Mesenchymal stem cell (in vitro differentiated cells and primary cell): ENCODE measurements around the gene ZNF263.

ENCODE experiments used
- DNase-seq: peaks from one replicate; pipeline ENCODE4 v3.0.0-alpha.2; 2013
- H2AFZ ChIP-seq: one replicate; pipeline ENCODE4 v1.6.1; 2013; ENCODE audit warnings: low read depth, mild to moderate bottlenecking, control low read depth, inconsistent platforms, low read length, moderate library complexity
- H2AK5ac ChIP-seq: 2 replicates; pipeline ENCODE4 v1.6.1; 2013; ENCODE audit warnings: low read length, moderate library complexity, mild to moderate bottlenecking, inconsistent platforms; ENCODE audit not compliant: severe bottlenecking
- H2BK120ac ChIP-seq: one replicate; pipeline ENCODE4 v1.6.1; 2013; ENCODE audit warnings: low read depth, mild to moderate bottlenecking, inconsistent platforms, low read length, moderate library complexity
- H2BK12ac ChIP-seq, 2 experiments: one replicate each; pipeline ENCODE4 v1.6.1; 2013; ENCODE audit warnings: inconsistent platforms in 2 of 2, low read length in 2 of 2, mild to moderate bottlenecking in 2 of 2, moderate library complexity in 2 of 2, control low read depth in 1 of 2
- H2BK15ac ChIP-seq: one replicate; pipeline ENCODE4 v1.6.1; 2013; ENCODE audit warnings: mild to moderate bottlenecking, low read depth, inconsistent platforms; ENCODE audit not compliant: poor library complexity, severe bottlenecking
- H2BK5ac ChIP-seq: 2 replicates; pipeline ENCODE4 v1.6.1; 2013; ENCODE audit warnings: low read depth, mild to moderate bottlenecking, low read length, control low read depth, inconsistent platforms; ENCODE audit not compliant: poor library complexity, severe bottlenecking
- H3K14ac ChIP-seq, 2 experiments: one replicate each; pipeline ENCODE4 v1.6.1; 2013; ENCODE audit warnings: inconsistent platforms in 2 of 2, low read length in 2 of 2, control low read depth in 1 of 2, mild to moderate bottlenecking in 1 of 2, moderate library complexity in 1 of 2
- H3K18ac ChIP-seq, 2 experiments: one replicate each; pipeline ENCODE4 v1.6.1; 2013; ENCODE audit warnings: inconsistent platforms in 2 of 2, low read length in 2 of 2, control low read depth in 1 of 2, low read depth in 1 of 2, mild to moderate bottlenecking in 1 of 2
- H3K23ac ChIP-seq, 2 experiments: one replicate each; pipeline ENCODE4 v1.6.1; 2013; ENCODE audit warnings: inconsistent platforms in 2 of 2, low read length in 2 of 2, mild to moderate bottlenecking in 2 of 2, moderate library complexity in 2 of 2, control low read depth in 1 of 2
- H3K27ac ChIP-seq: 2 replicates; pipeline ENCODE4 v1.5.1; 2013; ENCODE audit warnings: mild to moderate bottlenecking, moderate library complexity, low read length, control low read depth, inconsistent platforms; ENCODE audit not compliant: poor library complexity, severe bottlenecking
- H3K27me3 ChIP-seq, 2 experiments: 2 replicates each; pipeline versions ENCODE4 v1.6.1 to v1.7.0; 2013; ENCODE audit warnings: low read length in 2 of 2, mild to moderate bottlenecking in 2 of 2, moderate library complexity in 2 of 2, control low read depth in 1 of 2, inconsistent platforms in 1 of 2; ENCODE audit not compliant: control insufficient read depth in 1 of 2, insufficient read depth in 1 of 2
- H3K36me3 ChIP-seq, 2 experiments: 2 replicates each; pipeline versions ENCODE4 v1.6.1 to v1.7.0; 2013; ENCODE audit warnings: low read length in 2 of 2, control low read depth in 1 of 2, inconsistent platforms in 1 of 2, low read depth in 1 of 2, mild to moderate bottlenecking in 1 of 2; ENCODE audit not compliant: insufficient read depth in 2 of 2, control insufficient read depth in 1 of 2
- H3K4ac ChIP-seq, 2 experiments: one replicate each; pipeline ENCODE4 v1.6.1; 2013; ENCODE audit warnings: inconsistent platforms in 2 of 2, low read length in 2 of 2, mild to moderate bottlenecking in 2 of 2, moderate library complexity in 2 of 2, control low read depth in 1 of 2, low read depth in 1 of 2
- H3K4me1 ChIP-seq: 2 replicates; pipeline ENCODE4 v1.6.1; 2013; ENCODE audit warnings: low read depth, low read length, control low read depth; ENCODE audit not compliant: control insufficient read depth, insufficient read depth
- H3K4me2 ChIP-seq: 2 replicates; pipeline ENCODE4 v1.6.1; 2013; ENCODE audit warnings: low read length, mild to moderate bottlenecking, inconsistent platforms; ENCODE audit not compliant: poor library complexity, severe bottlenecking
- H3K4me3 ChIP-seq, 2 experiments: 2 replicates each; pipeline versions ENCODE4 v1.5.1 to v1.7.0; 2013; ENCODE audit warnings: low read length in 2 of 2, mild to moderate bottlenecking in 2 of 2, control low read depth in 1 of 2, low read depth in 1 of 2; ENCODE audit not compliant: insufficient read depth in 1 of 2
- H3K79me1 ChIP-seq: replicated peaks from 2 replicates; pipeline ENCODE4 v1.6.1; 2013; ENCODE audit warnings: mild to moderate bottlenecking, control low read depth, low read length, inconsistent platforms; ENCODE audit not compliant: poor library complexity, severe bottlenecking
- H3K9ac ChIP-seq: 2 replicates; pipeline ENCODE4 v1.7.0; 2013; ENCODE audit warnings: mild to moderate bottlenecking, low read length, moderate library complexity
- H3K9me3 ChIP-seq: 2 replicates; pipeline ENCODE4 v1.7.0; 2013; ENCODE audit warnings: mild to moderate bottlenecking, low read length; ENCODE audit not compliant: control insufficient read depth
- H4K8ac ChIP-seq: one replicate; pipeline ENCODE4 v1.6.1; 2013; ENCODE audit warnings: inconsistent platforms, mild to moderate bottlenecking, low read length, moderate library complexity
- H4K91ac ChIP-seq: one replicate; pipeline ENCODE4 v1.6.1; 2013; ENCODE audit warnings: mild to moderate bottlenecking, low read length, inconsistent platforms
- WGBS: methylation state at CpG from one replicate; pipeline ENCODE4 v1.1.7; 2013; ENCODE audit warnings: mixed read lengths; 5-methylcytosine and 5-hydroxymethylcytosine counted together

The ZNF263 gene

DNA sequence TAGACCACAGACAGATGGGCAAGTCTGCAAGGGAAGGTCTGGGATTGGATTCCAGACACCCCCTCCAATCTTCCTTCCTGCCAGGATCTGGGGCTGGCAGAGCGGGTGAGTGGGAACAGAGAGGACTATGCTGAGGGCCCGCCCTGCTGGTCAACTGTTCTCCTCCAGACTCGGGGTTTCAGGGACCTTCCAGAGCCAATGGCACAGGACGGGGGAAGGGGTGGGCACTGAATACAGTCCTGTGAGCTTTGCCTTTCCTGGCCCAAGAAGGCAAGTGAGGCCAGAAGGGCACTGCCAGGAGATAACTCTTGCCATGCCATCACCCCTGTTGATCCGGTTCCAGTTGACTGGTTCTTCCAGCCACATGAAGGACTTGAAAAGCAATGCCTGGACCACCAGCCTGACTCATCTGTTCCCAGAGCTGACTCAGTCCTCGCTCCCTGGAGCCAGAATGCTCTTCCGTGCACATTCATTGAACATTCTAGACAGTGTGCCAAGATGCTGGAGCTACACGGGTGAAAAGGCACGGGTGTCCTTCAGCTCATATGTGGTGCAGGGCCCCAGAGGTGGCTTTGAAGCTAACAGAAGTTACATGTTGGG is 26.3 kb upstream of the ZNF263 start:
- Histone ChIP-seq H3K14ac (no peak overlapping the region), H3K23ac (no peak overlapping the region), H3K4me2 (no peak overlapping the region), H4K91ac (no peak overlapping the region), H3K4ac (no peak overlapping the region), H2BK12ac (no peak overlapping the region), H3K9me3 (no peaks in the 10 kb centered on the region), H3K4me1 (peaks cover 8% of the 10 kb centered on the region), H2AK5ac (no peak overlapping the region), H3K9ac (no peak overlapping the region), H3K27me3 (peaks cover 3 to 25% of the 10 kb centered on the region in 2 experiments), H3K4me3 (no peak overlapping the region), H3K18ac (no peak overlapping the region), H2BK120ac (no peak overlapping the region), H2BK15ac (no peak overlapping the region), H2BK5ac (no peak overlapping the region), H3K27ac (no peak overlapping the region), H3K36me3 (no peaks in the 10 kb centered on the region), H2AFZ (no peak overlapping the region), H3K79me1 (no peaks in the 10 kb centered on the region), H4K8ac (no peak overlapping the region)
- no peak for DNase-seq
- WGBS = 71% methylated on average over 9 of the region's 9 CpGs

DNA sequence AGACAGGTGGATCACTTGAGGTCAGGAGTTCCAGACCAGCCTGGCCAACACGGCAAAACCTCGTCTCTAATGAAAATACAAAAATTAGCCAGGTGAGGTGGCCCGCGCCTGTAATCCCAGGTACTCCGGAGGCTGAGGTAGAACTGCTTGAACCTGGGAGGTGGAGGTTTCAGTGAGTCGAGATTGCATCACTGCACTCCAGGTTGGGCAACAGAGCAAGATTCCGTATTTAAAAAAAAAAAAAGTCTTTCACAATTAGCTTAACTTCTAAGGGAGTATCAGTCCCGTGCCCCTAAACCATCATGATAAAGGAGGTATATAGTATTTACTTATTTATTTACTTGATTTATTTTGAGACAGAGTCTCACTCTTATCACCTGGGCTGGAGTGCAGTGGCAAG is 23.5 kb upstream of the ZNF263 start:
- H3K4me3 ChIP-seq = no peak overlapping the region
- H3K36me3 ChIP-seq = no peaks in the 10 kb centered on the region
- no peak overlapping the region for H3K27ac ChIP-seq
- H3K4ac ChIP-seq = no peak overlapping the region
- no peak overlapping the region for H3K4me2 ChIP-seq
- DNase-seq = no peak
- H3K23ac ChIP-seq = no peak overlapping the region
- no peaks in the 10 kb centered on the region for H3K79me1 ChIP-seq
- H3K9me3 ChIP-seq = no peaks in the 10 kb centered on the region
- H2BK12ac ChIP-seq = no peak overlapping the region
- H2BK15ac ChIP-seq = no peak overlapping the region
- H3K9ac ChIP-seq = no peak overlapping the region
- WGBS = 95% methylated on average over 5 of the region's 8 CpGs
- no peak overlapping the region for H2AK5ac ChIP-seq
- no peak overlapping the region for H2AFZ ChIP-seq
- H3K27me3 ChIP-seq = peaks cover 0 to 19% of the 10 kb centered on the region in 2 experiments
- H2BK5ac ChIP-seq = no peak overlapping the region
- no peak overlapping the region for H3K18ac ChIP-seq
- H4K8ac ChIP-seq = no peak overlapping the region
- no peak overlapping the region for H4K91ac ChIP-seq
- H2BK120ac ChIP-seq = no peak overlapping the region
- H3K14ac ChIP-seq = no peak overlapping the region
- H3K4me1 ChIP-seq = peaks cover 9% of the 10 kb centered on the region

DNA sequence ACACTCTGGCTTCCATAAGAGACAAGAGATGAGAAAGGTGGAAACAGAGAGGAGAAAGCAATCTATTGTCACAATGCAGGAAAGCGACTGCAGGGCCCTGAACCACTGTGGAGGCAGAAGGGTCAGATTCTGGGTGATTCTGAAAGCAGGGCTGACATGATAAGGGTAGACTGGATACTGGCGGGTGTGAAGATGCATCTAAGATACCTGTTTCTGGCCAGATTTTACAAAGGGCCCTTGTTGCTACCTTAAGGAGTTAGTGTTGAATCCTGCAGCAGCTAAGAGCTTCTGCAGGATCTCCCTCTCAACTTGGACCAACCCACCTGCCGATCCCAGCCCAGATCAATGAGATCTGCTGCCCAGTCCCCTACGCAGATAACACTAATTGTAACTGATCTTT is 20.8 kb upstream of the ZNF263 start:
- Histone ChIP-seq H3K27ac (no peak overlapping the region), H3K4ac (no peak overlapping the region), H2BK12ac (no peak overlapping the region), H3K23ac (no peak overlapping the region), H3K79me1 (no peaks in the 10 kb centered on the region), H3K4me1 (peaks cover 1% of the 10 kb centered on the region), H2AK5ac (no peak overlapping the region), H4K8ac (no peak overlapping the region), H4K91ac (no peak overlapping the region), H3K9ac (no peak overlapping the region), H3K27me3 (peaks cover 0 to 15% of the 10 kb centered on the region in 2 experiments), H2BK15ac (no peak overlapping the region), H2BK120ac (no peak overlapping the region), H3K4me3 (no peak overlapping the region), H3K9me3 (no peaks in the 10 kb centered on the region), H3K18ac (no peak overlapping the region), H2BK5ac (no peak overlapping the region), H3K14ac (no peak overlapping the region), H3K36me3 (peaks cover 0 to 9% of the 10 kb centered on the region in 2 experiments), H3K4me2 (no peak overlapping the region), H2AFZ (no peak overlapping the region)
- 97% methylated on average over 2 of the region's 4 CpGs for WGBS
- no peak for DNase-seq

DNA sequence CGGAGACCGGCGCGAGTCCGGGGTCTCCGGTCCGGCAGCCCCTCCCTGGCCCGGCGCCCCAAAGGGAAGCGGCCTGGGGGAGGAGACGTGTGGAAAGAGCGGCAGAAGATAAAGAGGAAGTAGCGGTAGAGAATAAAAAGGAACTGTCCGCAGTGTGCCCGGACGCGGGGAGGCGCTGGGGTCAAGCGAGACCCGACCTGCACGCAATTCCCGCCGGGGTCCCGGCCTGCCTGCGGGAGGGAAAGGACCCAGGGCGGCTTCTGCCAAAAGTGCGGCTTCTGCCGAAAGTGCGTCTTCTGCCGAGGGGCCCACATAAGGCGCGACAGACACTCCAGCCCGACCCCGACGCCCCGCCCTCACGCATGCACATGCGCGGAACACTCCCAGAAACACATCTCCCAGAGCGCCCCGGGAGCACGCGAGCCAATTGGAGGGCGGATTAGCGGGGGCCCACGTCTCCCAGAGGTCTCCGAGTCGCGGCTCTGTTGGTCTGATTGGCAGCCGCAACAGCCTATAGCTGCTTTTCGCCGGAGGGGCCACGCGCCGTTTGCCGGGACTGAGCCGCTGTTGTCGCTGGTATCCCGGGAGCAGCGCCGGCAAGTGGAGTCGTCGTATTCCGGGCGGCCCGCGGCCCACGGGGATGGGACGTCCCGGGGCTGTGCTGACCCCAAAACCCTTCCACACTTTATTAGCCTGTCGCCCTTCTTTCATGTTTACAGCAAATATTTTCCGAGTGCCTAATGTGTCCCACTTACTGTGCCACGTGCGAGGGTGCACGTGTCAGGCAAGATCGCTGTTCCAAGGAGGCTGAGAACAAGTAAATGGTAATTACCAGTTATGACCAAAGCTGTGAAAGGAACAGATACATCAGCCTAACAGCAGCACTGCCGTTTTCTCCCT is 18.9 kb upstream of the ZNF263 start:
- H3K4me1 ChIP-seq = peaks cover 1% of the 10 kb centered on the region
- peak overlapping the region; percentile 63 for H3K4me2 ChIP-seq
- H2AK5ac ChIP-seq = no peak overlapping the region
- H2BK5ac ChIP-seq = no peak overlapping the region
- peak overlapping the region; percentile 64 to 86 for H3K18ac ChIP-seq
- H3K79me1 ChIP-seq = no peaks in the 10 kb centered on the region
- 56% methylated on average over 73 of the region's 77 CpGs for WGBS
- H3K27ac ChIP-seq = peak overlapping the region; percentile 67
- H4K8ac ChIP-seq = peak overlapping the region; percentile 41
- H3K9me3 ChIP-seq = no peaks in the 10 kb centered on the region
- H3K36me3 ChIP-seq = peaks cover 0 to 16% of the 10 kb centered on the region in 2 experiments
- H2AFZ ChIP-seq = peak overlapping the region; percentile 48
- peak overlapping the region in 1 of 2 experiments; percentile 11 for H3K4ac ChIP-seq
- H2BK12ac ChIP-seq = no peak overlapping the region
- H3K27me3 ChIP-seq = peaks cover 0 to 1% of the 10 kb centered on the region in 2 experiments
- no peak overlapping the region for H3K23ac ChIP-seq
- peak overlapping the region; percentile 90 for H3K9ac ChIP-seq
- peak; percentile 96 for DNase-seq
- H4K91ac ChIP-seq = peak overlapping the region; percentile 41
- no peak overlapping the region for H3K14ac ChIP-seq
- no peak overlapping the region for H2BK120ac ChIP-seq
- peak overlapping the region; percentile 18 for H2BK15ac ChIP-seq
- peak overlapping the region; percentile 67 to 90 for H3K4me3 ChIP-seq
